ENCODE data around the gene TRPM4.

DNA sequence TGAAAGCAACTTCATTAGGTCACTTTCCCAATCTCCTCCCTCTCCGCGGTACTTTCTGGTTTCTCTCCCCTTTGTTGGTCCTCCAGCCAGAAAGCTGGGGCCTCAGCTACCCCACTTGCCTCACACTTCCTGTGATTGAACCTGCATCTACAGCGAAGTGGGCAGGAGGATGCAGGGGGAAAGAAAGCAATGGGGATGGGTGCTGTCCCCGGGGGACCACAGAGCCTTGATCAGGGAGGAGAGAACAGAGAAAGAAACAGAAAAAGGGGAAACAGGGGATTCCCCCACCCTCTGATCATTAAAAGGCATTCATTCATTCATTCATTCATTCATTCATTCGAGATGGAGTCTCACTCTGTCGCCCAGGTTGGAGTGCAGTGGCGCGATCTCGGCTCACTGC is 74.2 kb downstream of the TRPM4 start:
- no peak for TF ChIP-seq POLR2A (IDR thresholded peaks at IDR 0.05)
- TF ChIP-seq, protein P1, sequence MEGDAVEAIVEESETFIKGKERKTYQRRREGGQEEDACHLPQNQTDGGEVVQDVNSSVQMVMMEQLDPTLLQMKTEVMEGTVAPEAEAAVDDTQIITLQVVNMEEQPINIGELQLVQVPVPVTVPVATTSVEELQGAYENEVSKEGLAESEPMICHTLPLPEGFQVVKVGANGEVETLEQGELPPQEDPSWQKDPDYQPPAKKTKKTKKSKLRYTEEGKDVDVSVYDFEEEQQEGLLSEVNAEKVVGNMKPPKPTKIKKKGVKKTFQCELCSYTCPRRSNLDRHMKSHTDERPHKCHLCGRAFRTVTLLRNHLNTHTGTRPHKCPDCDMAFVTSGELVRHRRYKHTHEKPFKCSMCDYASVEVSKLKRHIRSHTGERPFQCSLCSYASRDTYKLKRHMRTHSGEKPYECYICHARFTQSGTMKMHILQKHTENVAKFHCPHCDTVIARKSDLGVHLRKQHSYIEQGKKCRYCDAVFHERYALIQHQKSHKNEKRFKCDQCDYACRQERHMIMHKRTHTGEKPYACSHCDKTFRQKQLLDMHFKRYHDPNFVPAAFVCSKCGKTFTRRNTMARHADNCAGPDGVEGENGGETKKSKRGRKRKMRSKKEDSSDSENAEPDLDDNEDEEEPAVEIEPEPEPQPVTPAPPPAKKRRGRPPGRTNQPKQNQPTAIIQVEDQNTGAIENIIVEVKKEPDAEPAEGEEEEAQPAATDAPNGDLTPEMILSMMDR (IDR thresholded peaks at IDR 0.05): no peak

Data from esophagus squamous epithelium (tissue), 4 donors.